Endothelial cell (in vitro differentiated cells): Measurements from ENCODE around the gene GPR39. TPM values are rescaled to one million over a fixed set of nuclear protein-coding genes. Genes with fewer than 3 reads are reported as not detected.

Experiments
- DNase-seq: peaks from one replicate; pipeline ENCODE4 v3.0.0; 2021; ENCODE audit warnings: low spot score
- H3K27ac Mint-ChIP-seq: one replicate; pipeline ENCODE4 v1.8.0; 2021; ENCODE audit warnings: mixed read lengths, inconsistent platforms; ENCODE audit not compliant: unreplicated experiment
- H3K27me3 Mint-ChIP-seq: one replicate; pipeline ENCODE4 v1.8.0; 2021; ENCODE audit warnings: mild to moderate bottlenecking, moderate library complexity, mixed read lengths, inconsistent platforms; ENCODE audit not compliant: unreplicated experiment
- H3K36me3 Mint-ChIP-seq: one replicate; pipeline ENCODE4 v1.8.0; 2021; ENCODE audit warnings: mild to moderate bottlenecking, low read depth, mixed read lengths, inconsistent platforms; ENCODE audit not compliant: unreplicated experiment
- H3K4me1 Mint-ChIP-seq: one replicate; pipeline ENCODE4 v1.8.0; 2021; ENCODE audit warnings: mild to moderate bottlenecking, mixed read lengths, inconsistent platforms; ENCODE audit not compliant: unreplicated experiment
- H3K4me3 Mint-ChIP-seq: one replicate; pipeline ENCODE4 v1.8.0; 2021; ENCODE audit warnings: mild to moderate bottlenecking, mixed read lengths, inconsistent platforms; ENCODE audit not compliant: unreplicated experiment
- H3K9me3 Mint-ChIP-seq: one replicate; pipeline ENCODE4 v1.8.0; 2021; ENCODE audit warnings: mixed read lengths, inconsistent platforms; ENCODE audit not compliant: unreplicated experiment
- total RNA-seq: library from RNA; stranded (reverse); fragmentation: NEBNext Ultra II Directional; extraction: Animal tissue kit (Norgen Biotek cat#: 25700); gene quantifications from one replicate; pipeline ENCODE4 v1.2.1, GENCODE V29; 2021; ENCODE audit not compliant: unreplicated experiment
- TF ChIP-seq, protein P1 (sequence below): fragments of 200-600 bp; sonication (generic); IDR thresholded peaks from one replicate; pipeline ENCODE4 v1.5.0; 2021; ENCODE audit warnings: antibody characterized with exemption; ENCODE audit not compliant: unreplicated experiment

Gene GPR39
- total RNA-seq, 1 donor from 2014 or later: 0.62 TPM

- H3K4me1 Mint-ChIP-seq: peaks cover 8% of the 10 kb centered on the region
- H3K27me3 Mint-ChIP-seq: peaks cover 2% of the 10 kb centered on the region
- no peaks in the 10 kb centered on the region for H3K36me3 Mint-ChIP-seq
- H3K27ac Mint-ChIP-seq: no peak overlapping the region
- TF ChIP-seq, protein P1, sequence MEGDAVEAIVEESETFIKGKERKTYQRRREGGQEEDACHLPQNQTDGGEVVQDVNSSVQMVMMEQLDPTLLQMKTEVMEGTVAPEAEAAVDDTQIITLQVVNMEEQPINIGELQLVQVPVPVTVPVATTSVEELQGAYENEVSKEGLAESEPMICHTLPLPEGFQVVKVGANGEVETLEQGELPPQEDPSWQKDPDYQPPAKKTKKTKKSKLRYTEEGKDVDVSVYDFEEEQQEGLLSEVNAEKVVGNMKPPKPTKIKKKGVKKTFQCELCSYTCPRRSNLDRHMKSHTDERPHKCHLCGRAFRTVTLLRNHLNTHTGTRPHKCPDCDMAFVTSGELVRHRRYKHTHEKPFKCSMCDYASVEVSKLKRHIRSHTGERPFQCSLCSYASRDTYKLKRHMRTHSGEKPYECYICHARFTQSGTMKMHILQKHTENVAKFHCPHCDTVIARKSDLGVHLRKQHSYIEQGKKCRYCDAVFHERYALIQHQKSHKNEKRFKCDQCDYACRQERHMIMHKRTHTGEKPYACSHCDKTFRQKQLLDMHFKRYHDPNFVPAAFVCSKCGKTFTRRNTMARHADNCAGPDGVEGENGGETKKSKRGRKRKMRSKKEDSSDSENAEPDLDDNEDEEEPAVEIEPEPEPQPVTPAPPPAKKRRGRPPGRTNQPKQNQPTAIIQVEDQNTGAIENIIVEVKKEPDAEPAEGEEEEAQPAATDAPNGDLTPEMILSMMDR: no peak
- H3K4me3 Mint-ChIP-seq: no peak overlapping the region
- H3K9me3 Mint-ChIP-seq: no peaks in the 10 kb centered on the region
- DNase-seq: no peak
Observed at GRCh38 chr2:132442278-132442677, 25.7 kb downstream of the GPR39 start.

DNA sequence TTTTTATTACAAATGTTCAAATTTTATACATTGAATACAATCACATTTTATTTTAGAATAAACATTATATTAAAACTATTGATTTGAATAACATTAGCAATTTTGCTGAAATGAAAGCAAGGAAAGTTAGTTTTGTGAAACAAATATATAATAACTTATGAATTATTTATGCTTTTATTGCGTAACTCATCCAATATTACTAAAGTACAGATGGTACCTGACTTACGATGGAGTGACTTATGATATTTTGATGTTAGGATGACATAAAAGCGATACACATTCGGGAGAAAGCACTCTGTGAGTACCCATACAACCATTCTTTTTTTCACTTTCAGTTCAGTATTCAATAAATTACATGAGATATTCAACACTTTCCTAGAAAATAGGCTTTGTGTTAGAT, 26.5 kb downstream of the GPR39 start:
- H3K9me3 Mint-ChIP-seq: no peaks in the 10 kb centered on the region
- no peak overlapping the region for H3K27ac Mint-ChIP-seq
- peaks cover 10% of the 10 kb centered on the region for H3K4me1 Mint-ChIP-seq
- TF ChIP-seq, protein P1: no peak
- H3K4me3 Mint-ChIP-seq: no peak overlapping the region
- no peaks in the 10 kb centered on the region for H3K27me3 Mint-ChIP-seq
- H3K36me3 Mint-ChIP-seq: no peaks in the 10 kb centered on the region
- DNase-seq: no peak

- Mint-ChIP-seq H3K4me3 (no peak overlapping the region), H3K9me3 (no peaks in the 10 kb centered on the region), H3K27me3 (no peaks in the 10 kb centered on the region)
Observed at GRCh38 chr2:132446444-132446843, 29.8 kb downstream of the GPR39 start.

GRCh38 chr2:132448331-132448730, 31.7 kb downstream of the GPR39 start:
- H3K4me3 Mint-ChIP-seq: no peak overlapping the region
- H3K4me1 Mint-ChIP-seq: peaks cover 7% of the 10 kb centered on the region
- no peaks in the 10 kb centered on the region for H3K9me3 Mint-ChIP-seq
- H3K36me3 Mint-ChIP-seq: no peaks in the 10 kb centered on the region
- H3K27me3 Mint-ChIP-seq: no peaks in the 10 kb centered on the region
- no peak overlapping the region for H3K27ac Mint-ChIP-seq
- TF ChIP-seq, protein P1: no peak
- DNase-seq: no peak

More at GRCh38 chr2:132446444-132446843, 29.8 kb downstream of the GPR39 start:
- DNase-seq: no peak
- TF ChIP-seq, protein P1: no peak
- peaks cover 7% of the 10 kb centered on the region for H3K4me1 Mint-ChIP-seq
- H3K36me3 Mint-ChIP-seq: no peaks in the 10 kb centered on the region
- no peak overlapping the region for H3K27ac Mint-ChIP-seq

DNA sequence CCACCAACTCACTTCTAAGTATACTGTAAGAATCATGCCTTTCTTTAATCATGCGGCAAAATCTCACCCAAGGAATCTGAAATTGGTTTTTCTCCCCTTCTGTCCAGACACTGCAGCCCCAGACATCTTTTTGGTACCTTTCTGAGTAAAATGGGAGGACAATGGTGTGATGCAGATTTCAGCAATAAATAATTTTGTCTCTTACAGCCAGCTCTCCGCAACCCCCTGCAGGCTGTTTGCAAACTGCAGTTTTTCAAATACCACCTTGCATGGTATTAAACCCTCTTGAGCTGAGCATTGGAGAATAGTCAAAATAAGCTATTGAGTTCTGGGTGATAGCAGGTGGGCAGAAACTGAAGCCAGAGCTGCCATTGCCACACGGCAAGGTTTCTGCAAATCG, 32.2 kb downstream of the GPR39 start:
- Mint-ChIP-seq H3K36me3 (no peaks in the 10 kb centered on the region), H3K27me3 (no peaks in the 10 kb centered on the region), H3K4me1 (peaks cover 7% of the 10 kb centered on the region), H3K27ac (no peak overlapping the region), H3K9me3 (no peaks in the 10 kb centered on the region), H3K4me3 (no peak overlapping the region)
- DNase-seq: peak; percentile 43
- TF ChIP-seq, protein P1: peak; percentile 66
